KG1 (cell line): ENCODE data around the gene TCN2.
"Not testable (repeated sequence)": the region's sequence is repeated elsewhere in the genome, so short reads cannot be mapped to it uniquely, and the experiment has no call there.

Source experiments
- DNase-seq: peaks from one replicate; lab custom pipeline; 2025; lab: John Stamatoyannopoulos, UW

Gene TCN2

GRCh38 chr22:30611197-30611596, 4.2 kb downstream of the TCN2 start:
- DNase-seq: no peak

- DNase-seq: no peak
These were observed 5.8 kb downstream of the TCN2 start for GRCh38 chr22:30612789-30613188.

GRCh38 chr22:30614268-30614667, 7.3 kb downstream of the TCN2 start:
- no peak for DNase-seq

GRCh38 chr22:30614879-30615278, 7.9 kb downstream of the TCN2 start:
- no peak for DNase-seq

- no peak for DNase-seq
These were observed 8.6 kb downstream of the TCN2 start for GRCh38 chr22:30615543-30615954.

- DNase-seq: no peak
These were observed 10.8 kb downstream of the TCN2 start for GRCh38 chr22:30617819-30618218.

GRCh38 chr22:30619909-30620308, 12.9 kb downstream of the TCN2 start:
- not testable (repeated sequence) for DNase-seq

GRCh38 chr22:30626413-30626812, 19.4 kb downstream of the TCN2 start:
- no peak for DNase-seq

- no peak for DNase-seq
These were observed 20.5 kb downstream of the TCN2 start for GRCh38 chr22:30627471-30627870.

- no peak for DNase-seq
These were observed 21.5 kb downstream of the TCN2 start for GRCh38 chr22:30628491-30628890.

- not testable (repeated sequence) for DNase-seq
These were observed 24.5 kb downstream of the TCN2 start for GRCh38 chr22:30631469-30631868.

GRCh38 chr22:30634471-30635233, 27.7 kb downstream of the TCN2 start:
- peak; percentile 68 for DNase-seq

- DNase-seq: no peak
These were observed 28.6 kb downstream of the TCN2 start, which contains the start of gene SLC35E4 for GRCh38 chr22:30635273-30636225. Gene SLC35E4 (plus strand): TSS chr22:30635781. CDS start chr22:30636451, 670 bp downstream.

- DNase-seq: no peak
These were observed 29.5 kb downstream of the TCN2 start for GRCh38 chr22:30636226-30637077.

- no peak for DNase-seq
These were observed 30.7 kb downstream of the TCN2 start for GRCh38 chr22:30637701-30638114.

- no peak for DNase-seq
These were observed 33.4 kb downstream of the TCN2 start for GRCh38 chr22:30640361-30640760.

GRCh38 chr22:30640839-30641430, 34.0 kb downstream of the TCN2 start:
- DNase-seq: no peak

GRCh38 chr22:30643055-30643875, 36.3 kb downstream of the TCN2 start:
- DNase-seq: no peak

- DNase-seq: no peak
These were observed 39.7 kb downstream of the TCN2 start for GRCh38 chr22:30646518-30647160.

GRCh38 chr22:30647536-30647935, 40.6 kb downstream of the TCN2 start:
- no peak for DNase-seq
